Measurements from ENCODE around the gene GPRIN1.

Gene GPRIN1

GRCh38 chr5:176651472-176651980 is 41.6 kb upstream of the GPRIN1 start:
- no peak overlapping the region for H3K4me2 ChIP-seq
- no peaks in the 10 kb centered on the region for H3K79me2 ChIP-seq (ENCODE audit: insufficient read depth, low read depth)
- no peak overlapping the region for H3K9ac ChIP-seq
- H2AFZ ChIP-seq (ENCODE audit: low read depth), result no peak overlapping the region
- no peak overlapping the region for H3K4me3 ChIP-seq (IDR thresholded peaks at IDR 0.05; ENCODE audit: insufficient read depth, low read depth, low read length)
- H3K4me1 ChIP-seq (ENCODE audit: low read depth, poor library complexity, severe bottlenecking), result peaks cover 14% of the 10 kb centered on the region
- H3K27me3 ChIP-seq (ENCODE audit: insufficient read depth, low read depth), result no peaks in the 10 kb centered on the region
- H4K20me1 ChIP-seq (ENCODE audit: insufficient read depth), result no peaks in the 10 kb centered on the region
- H3K27ac ChIP-seq, result no peak overlapping the region
- no peak for TF ChIP-seq CTCF (conservative IDR thresholded peaks at IDR 0.05; ENCODE audit: low read depth, low read length)
- H3K36me3 ChIP-seq (ENCODE audit: insufficient read depth), result no peaks in the 10 kb centered on the region

- Histone ChIP-seq H3K4me1 (ENCODE audit: low read depth, poor library complexity, severe bottlenecking) (peaks cover 15% of the 10 kb centered on the region), H3K27ac (no peak overlapping the region), H3K79me2 (ENCODE audit: insufficient read depth, low read depth) (no peaks in the 10 kb centered on the region), H3K4me2 (no peak overlapping the region), H3K4me3 (IDR thresholded peaks at IDR 0.05; ENCODE audit: insufficient read depth, low read depth, low read length) (no peak overlapping the region), H2AFZ (ENCODE audit: low read depth) (no peak overlapping the region), H3K27me3 (ENCODE audit: insufficient read depth, low read depth) (no peaks in the 10 kb centered on the region), H4K20me1 (ENCODE audit: insufficient read depth) (no peaks in the 10 kb centered on the region), H3K9ac (no peak overlapping the region), H3K36me3 (ENCODE audit: insufficient read depth) (no peaks in the 10 kb centered on the region)
- no peak for TF ChIP-seq CTCF (conservative IDR thresholded peaks at IDR 0.05; ENCODE audit: low read depth, low read length)
These were observed 40.5 kb upstream of the GPRIN1 start for GRCh38 chr5:176650354-176650884.

- no peaks in the 10 kb centered on the region for H3K36me3 ChIP-seq (ENCODE audit: insufficient read depth)
- no peak for TF ChIP-seq CTCF (conservative IDR thresholded peaks at IDR 0.05; ENCODE audit: low read depth, low read length)
- H3K79me2 ChIP-seq (ENCODE audit: insufficient read depth, low read depth), result no peaks in the 10 kb centered on the region
- no peak overlapping the region for H2AFZ ChIP-seq (ENCODE audit: low read depth)
- no peak overlapping the region for H3K27ac ChIP-seq
- no peak overlapping the region for H3K4me3 ChIP-seq (IDR thresholded peaks at IDR 0.05; ENCODE audit: insufficient read depth, low read depth, low read length)
- H3K27me3 ChIP-seq (ENCODE audit: insufficient read depth, low read depth), result no peaks in the 10 kb centered on the region
- no peaks in the 10 kb centered on the region for H4K20me1 ChIP-seq (ENCODE audit: insufficient read depth)
- no peak overlapping the region for H3K9ac ChIP-seq
- peak overlapping the region; percentile 42; the same call in 1 of the 2 replicates for H3K4me2 ChIP-seq
- H3K4me1 ChIP-seq (ENCODE audit: low read depth, poor library complexity, severe bottlenecking), result peaks cover 15% of the 10 kb centered on the region
These were observed 38.7 kb upstream of the GPRIN1 start for GRCh38 chr5:176648474-176649194.

GRCh38 chr5:176647843-176648473 is 38.0 kb upstream of the GPRIN1 start:
- Histone ChIP-seq H3K9ac (peak overlapping the region; percentile 53; the same call in 1 of the 2 replicates), H3K79me2 (ENCODE audit: insufficient read depth, low read depth) (no peaks in the 10 kb centered on the region), H3K27ac (no peak overlapping the region), H3K27me3 (ENCODE audit: insufficient read depth, low read depth) (no peaks in the 10 kb centered on the region), H3K4me3 (IDR thresholded peaks at IDR 0.05; ENCODE audit: insufficient read depth, low read depth, low read length) (no peak overlapping the region), H4K20me1 (ENCODE audit: insufficient read depth) (no peaks in the 10 kb centered on the region), H3K4me1 (ENCODE audit: low read depth, poor library complexity, severe bottlenecking) (peaks cover 15% of the 10 kb centered on the region), H3K4me2 (peak overlapping the region; percentile 42; the same call in 1 of the 2 replicates), H2AFZ (ENCODE audit: low read depth) (peak overlapping the region; percentile 67; the same call in 1 of the 2 replicates), H3K36me3 (ENCODE audit: insufficient read depth) (no peaks in the 10 kb centered on the region)
- TF ChIP-seq CTCF (conservative IDR thresholded peaks at IDR 0.05; ENCODE audit: low read depth, low read length), result no peak

Measured in KMS-11 (cell line).